Loucy (cell line): ENCODE measurements around the gene ASTN2.

ENCODE experiments used
- H2AFZ ChIP-seq: fragments of 200-600 bp; sonication (generic); 2 replicates; pipeline ENCODE4 v1.6.0; 2016; ENCODE audit warnings: antibody characterized with exemption, mild to moderate bottlenecking, low read length, moderate library complexity
- H3F3A ChIP-seq: fragments of 200-600 bp; 2 replicates; pipeline ENCODE4 v1.6.0; 2016; ENCODE audit warnings: antibody characterized with exemption, low read depth, mild to moderate bottlenecking
- H3K27me3 ChIP-seq: fragments of 200-600 bp; sonication (generic); 2 replicates; pipeline ENCODE4 v1.6.1; 2014; ENCODE audit warnings: low read length, mild to moderate bottlenecking; ENCODE audit not compliant: insufficient read depth, poor library complexity, severe bottlenecking
- H3K36me3 ChIP-seq: fragments of 200-600 bp; sonication (generic); 2 replicates; pipeline ENCODE4 v1.6.1; 2016; ENCODE audit warnings: low read length; ENCODE audit not compliant: insufficient read depth
- H3K4me1 ChIP-seq: fragments of 200-600 bp; sonication (generic); 2 replicates; pipeline ENCODE4 v1.5.1; 2014; ENCODE audit warnings: low read length, mild to moderate bottlenecking; ENCODE audit not compliant: insufficient read depth, poor library complexity, severe bottlenecking
- H3K4me2 ChIP-seq: fragments of 200-600 bp; sonication (generic); 2 replicates; pipeline ENCODE4 v1.6.0; 2014; ENCODE audit warnings: antibody characterized with exemption, low read length, low read depth, mild to moderate bottlenecking; ENCODE audit not compliant: poor library complexity, severe bottlenecking
- H3K4me3 ChIP-seq: fragments of 200-600 bp; sonication (generic); 2 replicates; pipeline ENCODE4 v1.5.1; 2014; ENCODE audit warnings: low read length, mild to moderate bottlenecking, mixed read lengths; ENCODE audit not compliant: poor library complexity, severe bottlenecking
- H3K79me2 ChIP-seq: fragments of 200-600 bp; sonication (generic); 2 replicates; pipeline ENCODE4 v1.6.1; 2014; ENCODE audit warnings: low read length; ENCODE audit not compliant: insufficient read depth
- H3K9ac ChIP-seq: fragments of 200-600 bp; sonication (generic); 2 replicates; pipeline ENCODE4 v1.6.0; 2014; ENCODE audit warnings: mild to moderate bottlenecking, low read depth, low read length, moderate library complexity; ENCODE audit not compliant: poor library complexity, severe bottlenecking
- H3K9me2 ChIP-seq: fragments of 200-600 bp; sonication (generic); replicated peaks from 2 replicates; pipeline ENCODE4 v1.6.1; 2016; ENCODE audit warnings: low read depth, low read length, mixed read lengths
- H3K9me3 ChIP-seq: fragments of 200-600 bp; sonication (generic); 2 replicates; pipeline ENCODE4 v1.6.1; 2014; ENCODE audit warnings: mild to moderate bottlenecking, antibody characterized with exemption, low read length, low read depth; ENCODE audit not compliant: insufficient read depth
- H4K20me1 ChIP-seq: fragments of 200-600 bp; sonication (generic); 2 replicates; pipeline ENCODE4 v1.6.0; 2014; ENCODE audit warnings: antibody characterized with exemption, low read length, mild to moderate bottlenecking; ENCODE audit not compliant: insufficient read depth, poor library complexity, severe bottlenecking
- EZH2phosphoT487 ChIP-seq: fragments of 200-600 bp; IDR thresholded peaks from 2 replicates; pipeline ENCODE4 v1.6.1; 2018; ENCODE audit warnings: antibody characterized with exemption, mild to moderate bottlenecking, moderate library complexity, borderline replicate concordance
- TF ChIP-seq, protein P1 (sequence below): fragments of 200-600 bp; sonication (generic); conservative IDR thresholded peaks from 2 replicates; pipeline ENCODE4 v1.5.1; 2014; ENCODE audit warnings: mild to moderate bottlenecking, antibody characterized with exemption, low read length

ASTN2 gene

GRCh38 chr9:117008461-117008860, 406.4 kb downstream of the ASTN2 start:
- Histone ChIP-seq H3F3A (no peaks in the 10 kb centered on the region), H3K4me1 (no peaks in the 10 kb centered on the region), H3K9me3 (peaks cover 4% of the 10 kb centered on the region; the same call in 1 of the 2 replicates), H3K9me2 (no peaks in the 10 kb centered on the region), H3K4me3 (no peak overlapping the region), H3K36me3 (no peaks in the 10 kb centered on the region), H2AFZ (no peak overlapping the region), H3K27me3 (no peaks in the 10 kb centered on the region), H3K9ac (no peak overlapping the region), H3K4me2 (no peak overlapping the region), H3K79me2 (no peaks in the 10 kb centered on the region), H4K20me1 (no peaks in the 10 kb centered on the region)
- no peak for TF ChIP-seq EZH2phosphoT487
- TF ChIP-seq, protein P1, sequence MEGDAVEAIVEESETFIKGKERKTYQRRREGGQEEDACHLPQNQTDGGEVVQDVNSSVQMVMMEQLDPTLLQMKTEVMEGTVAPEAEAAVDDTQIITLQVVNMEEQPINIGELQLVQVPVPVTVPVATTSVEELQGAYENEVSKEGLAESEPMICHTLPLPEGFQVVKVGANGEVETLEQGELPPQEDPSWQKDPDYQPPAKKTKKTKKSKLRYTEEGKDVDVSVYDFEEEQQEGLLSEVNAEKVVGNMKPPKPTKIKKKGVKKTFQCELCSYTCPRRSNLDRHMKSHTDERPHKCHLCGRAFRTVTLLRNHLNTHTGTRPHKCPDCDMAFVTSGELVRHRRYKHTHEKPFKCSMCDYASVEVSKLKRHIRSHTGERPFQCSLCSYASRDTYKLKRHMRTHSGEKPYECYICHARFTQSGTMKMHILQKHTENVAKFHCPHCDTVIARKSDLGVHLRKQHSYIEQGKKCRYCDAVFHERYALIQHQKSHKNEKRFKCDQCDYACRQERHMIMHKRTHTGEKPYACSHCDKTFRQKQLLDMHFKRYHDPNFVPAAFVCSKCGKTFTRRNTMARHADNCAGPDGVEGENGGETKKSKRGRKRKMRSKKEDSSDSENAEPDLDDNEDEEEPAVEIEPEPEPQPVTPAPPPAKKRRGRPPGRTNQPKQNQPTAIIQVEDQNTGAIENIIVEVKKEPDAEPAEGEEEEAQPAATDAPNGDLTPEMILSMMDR, result no peak

DNA sequence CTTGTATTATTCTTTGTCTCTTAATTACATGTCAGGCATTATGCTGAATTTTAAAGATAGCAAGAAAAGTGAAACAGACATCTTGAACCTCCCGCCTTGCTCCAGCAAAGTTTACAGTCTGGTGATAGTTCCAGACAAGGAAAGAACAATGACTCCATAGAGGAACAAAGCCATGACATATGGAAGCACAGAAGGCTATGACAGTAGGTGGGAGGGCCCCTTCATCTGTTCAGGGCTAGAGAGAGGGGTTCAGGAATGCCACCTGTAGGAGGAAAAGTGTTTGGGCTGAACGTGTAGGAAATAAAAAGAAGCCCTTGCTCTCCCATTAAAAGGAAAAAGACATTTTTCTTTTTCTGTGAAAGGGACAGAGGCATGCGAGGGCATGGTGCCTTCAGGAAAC, 412.2 kb downstream of the ASTN2 start:
- Histone ChIP-seq H3K9ac (no peak overlapping the region), H3K36me3 (no peaks in the 10 kb centered on the region)
- TF ChIP-seq EZH2phosphoT487, result no peak
- TF ChIP-seq, protein P1, result no peak

GRCh38 chr9:117000834-117001233, 414.0 kb downstream of the ASTN2 start:
- no peaks in the 10 kb centered on the region for H3K27me3 ChIP-seq
- TF ChIP-seq EZH2phosphoT487, result no peak
- TF ChIP-seq, protein P1, result no peak
- no peaks in the 10 kb centered on the region for H3F3A ChIP-seq
- H3K9ac ChIP-seq, result no peak overlapping the region
- no peaks in the 10 kb centered on the region for H3K36me3 ChIP-seq
- H3K9me2 ChIP-seq, result no peaks in the 10 kb centered on the region
- no peaks in the 10 kb centered on the region for H3K9me3 ChIP-seq
- no peak overlapping the region for H2AFZ ChIP-seq
- H4K20me1 ChIP-seq, result no peaks in the 10 kb centered on the region
- no peaks in the 10 kb centered on the region for H3K79me2 ChIP-seq
- H3K4me2 ChIP-seq, result no peak overlapping the region
- H3K4me1 ChIP-seq, result no peaks in the 10 kb centered on the region
- no peak overlapping the region for H3K4me3 ChIP-seq

More for the DNA sequence above, 412.2 kb downstream of the ASTN2 start:
- Histone ChIP-seq H3K4me1 (no peaks in the 10 kb centered on the region), H3K4me2 (no peak overlapping the region), H2AFZ (no peak overlapping the region), H3K9me3 (no peaks in the 10 kb centered on the region), H4K20me1 (no peaks in the 10 kb centered on the region), H3K9me2 (no peaks in the 10 kb centered on the region), H3K79me2 (no peaks in the 10 kb centered on the region), H3K27me3 (no peaks in the 10 kb centered on the region), H3K4me3 (no peak overlapping the region), H3F3A (no peaks in the 10 kb centered on the region)
